Jurkat, Clone E6-1 (cell line): ENCODE measurements around the gene HDHD2. TPM values are rescaled to one million over a fixed set of nuclear protein-coding genes. Genes with fewer than 3 reads are reported as not detected.
A peak's percentile ranks its signal among the peaks of the same experiment; 100 is the strongest.
"Not testable (repeated sequence)": the region's sequence is repeated elsewhere in the genome, so short reads cannot be mapped to it uniquely, and the experiment has no call there.

ENCODE experiments used
- DNase-seq: peaks from one replicate; pipeline ENCODE4 v3.0.0-alpha.2; 2011; ENCODE audit warnings: low read depth, low spot score
- H3K4me3 ChIP-seq: 2 replicates; pipeline ENCODE4 v1.5.1; 2011; ENCODE audit warnings: mild to moderate bottlenecking, low read length, control low read depth, moderate library complexity
- polyA plus RNA-seq: library from polyadenylated mRNA; unstranded; fragments of >200 nt; gene quantifications from one replicate; pipeline ENCODE4 v1.2.1, GENCODE V29; 2012; ENCODE audit warnings: missing spikeins; ENCODE audit not compliant: insufficient read length, insufficient read depth

Gene HDHD2, protein sequence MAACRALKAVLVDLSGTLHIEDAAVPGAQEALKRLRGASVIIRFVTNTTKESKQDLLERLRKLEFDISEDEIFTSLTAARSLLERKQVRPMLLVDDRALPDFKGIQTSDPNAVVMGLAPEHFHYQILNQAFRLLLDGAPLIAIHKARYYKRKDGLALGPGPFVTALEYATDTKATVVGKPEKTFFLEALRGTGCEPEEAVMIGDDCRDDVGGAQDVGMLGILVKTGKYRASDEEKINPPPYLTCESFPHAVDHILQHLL
- 43.1 TPM for polyA plus RNA-seq

GRCh38 chr18:47150029-47150823 lies at the start of gene HDHD2:
Gene HDHD2 (minus strand): TSS chr18:47150500. CDS start chr18:47136439, 14,061 bp downstream.
- DNase-seq, result peak; percentile 64
- peak within 1 kb of the TSS; percentile 75 for H3K4me3 ChIP-seq

- not testable (repeated sequence) for H3K4me3 ChIP-seq, DNase-seq
Observed at GRCh38 chr18:47195961-47196360, 45.7 kb upstream of the HDHD2 start.

DNA sequence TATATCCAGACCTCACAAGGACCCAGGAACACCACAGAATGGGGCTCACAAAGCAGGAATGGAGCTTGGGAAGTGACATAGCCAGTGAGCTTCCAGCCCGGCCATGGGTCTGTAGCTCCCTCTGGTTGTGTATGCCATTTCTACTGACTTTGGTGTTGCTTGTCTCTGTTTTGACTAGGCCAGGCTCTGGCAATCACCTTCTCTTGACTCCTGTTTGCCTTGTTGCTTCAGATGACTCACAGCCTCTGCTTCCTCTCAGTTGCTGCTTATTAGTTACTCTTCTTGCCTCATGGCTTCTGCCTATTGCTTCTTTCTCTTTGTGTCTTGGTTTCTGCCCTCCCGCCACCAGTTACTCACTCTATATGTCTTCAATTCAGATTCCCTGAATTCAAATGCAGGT lies 41.7 kb upstream of the HDHD2 start:
- DNase-seq, result no peak
- no peak overlapping the region for H3K4me3 ChIP-seq

- DNase-seq, result no peak
- H3K4me3 ChIP-seq, result no peak overlapping the region
Observed at GRCh38 chr18:47187721-47188120, 37.4 kb upstream of the HDHD2 start.

DNA sequence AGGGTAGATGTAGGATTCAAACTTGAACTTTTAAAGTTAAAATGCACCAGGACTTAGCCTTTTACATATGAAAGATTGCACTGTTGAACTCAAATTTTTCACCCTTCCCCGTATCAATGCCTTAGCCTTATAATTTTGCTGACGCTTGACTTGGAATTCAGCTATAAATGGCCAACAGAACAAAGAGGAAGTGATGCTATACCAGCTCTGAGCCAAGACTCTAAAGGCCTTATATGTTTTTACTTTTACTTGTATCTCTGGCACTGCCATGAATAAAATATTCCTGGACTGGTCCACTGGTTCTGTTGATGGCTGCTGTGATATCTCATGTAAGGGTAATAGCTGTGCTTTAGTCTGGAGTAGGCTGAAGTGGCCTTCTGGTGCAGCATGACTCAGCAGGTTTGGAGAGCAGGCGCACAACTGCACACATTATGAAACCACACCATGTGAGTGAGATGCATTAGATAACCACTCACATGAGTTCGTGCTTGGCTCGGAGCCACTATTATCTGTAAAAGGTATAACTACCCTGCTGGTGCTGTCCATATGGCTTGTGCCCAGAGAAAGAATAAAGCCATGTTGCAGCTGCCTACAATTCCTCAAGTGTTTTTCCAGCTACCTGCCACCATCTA lies 34.2 kb upstream of the HDHD2 start:
- DNase-seq, result peak; percentile 44

GRCh38 chr18:47182156-47182555 lies 31.9 kb upstream of the HDHD2 start:
- H3K4me3 ChIP-seq, DNase-seq: not testable (repeated sequence)

More for the DNA sequence above, 34.2 kb upstream of the HDHD2 start:
- H3K4me3 ChIP-seq, result no peak overlapping the region

DNA sequence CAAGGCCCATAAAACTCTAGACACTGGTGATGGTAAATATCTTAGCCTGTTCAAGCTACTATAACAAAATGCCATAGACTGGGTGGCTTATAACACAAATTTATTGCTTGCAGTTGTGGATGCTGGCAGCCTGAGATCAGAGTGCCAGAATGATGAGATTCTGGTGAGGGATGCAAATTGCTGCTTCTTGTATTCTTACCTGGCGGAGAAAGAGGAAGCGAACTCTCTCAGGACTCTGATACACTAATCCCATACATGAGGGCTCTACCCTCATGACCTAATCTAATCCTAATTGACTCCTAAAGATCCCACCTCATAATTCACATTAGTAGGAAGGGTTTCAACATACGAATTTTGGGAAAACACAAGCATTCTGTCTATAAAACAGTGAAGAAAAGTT lies 30.5 kb upstream of the HDHD2 start:
- H3K4me3 ChIP-seq, result no peak overlapping the region
- no peak for DNase-seq

- no peak overlapping the region for H3K4me3 ChIP-seq
Observed at GRCh38 chr18:47179520-47179919, 29.2 kb upstream of the HDHD2 start.

GRCh38 chr18:47175898-47176575 lies 25.7 kb upstream of the HDHD2 start, which contains the start of gene IER3IP1:
Gene IER3IP1 (minus strand): TSS chr18:47176364. CDS start chr18:47176277, 87 bp downstream.
- peak; percentile 78 for DNase-seq
- H3K4me3 ChIP-seq, result peak within 1 kb of the TSS; percentile 91

More at GRCh38 chr18:47179520-47179919, 29.2 kb upstream of the HDHD2 start:
- DNase-seq, result no peak

- H3K4me3 ChIP-seq, result peak overlapping the region; percentile 91
- no peak for DNase-seq
Observed at GRCh38 chr18:47175283-47175897, 25.1 kb upstream of the HDHD2 start.

DNA sequence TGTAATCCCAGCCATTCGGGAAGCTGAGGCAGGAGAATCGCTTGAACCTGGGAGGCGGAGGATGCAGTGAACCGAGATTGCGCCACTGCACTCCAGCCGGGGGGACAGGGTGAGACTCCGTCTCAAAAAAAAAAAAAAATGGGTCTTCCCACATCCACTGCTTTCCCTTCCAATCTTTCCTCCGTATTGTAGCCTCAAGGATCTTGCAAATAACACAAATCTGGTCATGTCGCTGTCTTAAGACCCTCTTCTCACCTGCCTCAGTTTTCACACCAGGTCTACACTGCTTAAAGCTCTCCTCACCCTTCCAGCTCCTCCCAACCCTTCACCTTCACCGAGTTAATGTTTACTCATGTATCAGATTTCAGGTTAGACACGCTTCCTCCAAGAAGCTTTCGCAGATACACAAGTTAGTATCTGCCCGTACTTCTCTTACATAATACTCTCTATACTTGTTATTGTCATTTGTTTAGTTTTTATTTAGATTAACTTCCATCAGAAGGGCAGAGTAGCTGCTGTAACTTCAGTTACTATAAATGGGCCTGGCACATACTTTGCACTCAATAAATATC lies 24.3 kb upstream of the HDHD2 start:
- DNase-seq, result no peak

DNA sequence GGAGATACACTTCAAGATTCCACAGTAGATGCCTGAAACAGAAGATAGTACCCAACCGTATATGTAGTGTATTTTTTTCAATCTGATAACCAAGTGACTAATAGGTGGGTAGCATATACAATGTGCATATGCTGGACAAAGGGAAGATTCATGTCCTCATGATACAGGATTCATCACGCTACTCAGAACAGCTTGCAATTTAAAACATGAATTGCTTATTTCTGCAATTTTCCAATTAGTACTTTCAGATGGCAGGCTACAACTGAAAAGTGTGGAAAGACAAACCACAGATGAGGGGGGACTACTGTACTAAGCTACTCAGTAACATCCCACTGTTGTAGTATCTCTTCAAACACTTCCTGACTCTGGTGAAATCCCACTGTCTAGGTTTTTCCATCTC lies 22.2 kb upstream of the HDHD2 start:
- no peak for DNase-seq
- H3K4me3 ChIP-seq, result no peak overlapping the region

More for the DNA sequence above, 24.3 kb upstream of the HDHD2 start:
- H3K4me3 ChIP-seq, result peak overlapping the region; percentile 91

- H3K4me3 ChIP-seq, result no peak overlapping the region
- peak; percentile 40 for DNase-seq
Observed at GRCh38 chr18:47168913-47169312, 18.6 kb upstream of the HDHD2 start.

DNA sequence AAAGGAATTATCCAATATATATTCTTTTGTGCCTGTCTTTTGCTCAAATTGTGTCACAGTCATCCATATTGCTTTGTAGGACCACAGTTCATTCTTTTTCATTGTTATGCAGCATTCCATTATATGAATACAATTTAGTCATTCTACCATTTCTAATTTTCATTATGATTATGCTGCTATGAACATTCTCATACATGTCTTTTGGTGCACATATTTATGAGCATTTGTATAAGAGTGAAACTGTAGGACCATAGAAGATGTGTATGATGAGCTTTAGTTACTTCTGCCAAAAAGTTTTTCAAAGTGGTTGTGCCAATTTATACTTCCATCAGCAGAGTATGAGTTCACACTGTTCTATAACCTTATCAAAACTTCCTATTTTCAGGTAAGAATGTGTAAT lies 18.2 kb upstream of the HDHD2 start:
- no peak overlapping the region for H3K4me3 ChIP-seq
- DNase-seq, result no peak

DNA sequence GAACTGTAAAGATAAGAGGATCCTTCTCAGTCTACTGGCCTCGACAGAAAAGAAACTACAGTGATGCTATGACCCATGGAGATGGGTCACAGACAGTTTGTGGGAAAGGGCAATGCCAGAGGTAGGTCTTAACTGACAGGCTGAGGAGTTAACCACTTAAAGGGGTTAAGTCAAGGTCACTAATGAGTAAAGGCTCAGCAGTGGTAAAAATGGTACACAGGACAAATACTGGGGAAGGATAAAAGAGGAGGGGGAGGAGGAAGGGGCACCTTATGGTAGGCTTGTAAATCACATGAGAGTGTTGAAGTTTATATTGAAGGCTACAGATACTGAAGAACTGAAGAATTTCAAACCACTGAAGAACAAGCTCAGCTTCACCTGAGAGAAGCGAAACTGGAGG lies 16.0 kb upstream of the HDHD2 start:
- no peak for DNase-seq
- H3K4me3 ChIP-seq, result no peak overlapping the region

DNA sequence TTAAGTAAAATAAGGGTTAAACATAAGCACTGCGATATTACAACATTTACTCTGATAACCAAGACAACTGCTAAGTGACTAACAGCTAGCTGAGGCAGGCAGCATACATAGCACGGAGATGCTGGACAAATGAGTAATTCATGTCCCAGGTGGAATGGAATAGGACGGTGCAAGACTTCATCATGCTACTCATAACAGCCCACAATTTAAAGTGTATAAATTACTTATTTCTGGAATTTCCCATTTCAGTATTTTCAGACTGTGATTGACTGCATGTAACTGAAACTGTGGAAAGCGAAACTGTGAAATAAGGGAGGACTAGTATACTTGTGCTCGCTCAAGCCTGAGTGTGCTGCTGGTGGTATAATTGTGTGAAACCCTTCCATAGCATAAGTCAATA lies 12.9 kb upstream of the HDHD2 start:
- no peak overlapping the region for H3K4me3 ChIP-seq
- DNase-seq, result no peak

GRCh38 chr18:47160256-47160655 lies 10.0 kb upstream of the HDHD2 start:
- H3K4me3 ChIP-seq, result no peak overlapping the region
- no peak for DNase-seq

DNA sequence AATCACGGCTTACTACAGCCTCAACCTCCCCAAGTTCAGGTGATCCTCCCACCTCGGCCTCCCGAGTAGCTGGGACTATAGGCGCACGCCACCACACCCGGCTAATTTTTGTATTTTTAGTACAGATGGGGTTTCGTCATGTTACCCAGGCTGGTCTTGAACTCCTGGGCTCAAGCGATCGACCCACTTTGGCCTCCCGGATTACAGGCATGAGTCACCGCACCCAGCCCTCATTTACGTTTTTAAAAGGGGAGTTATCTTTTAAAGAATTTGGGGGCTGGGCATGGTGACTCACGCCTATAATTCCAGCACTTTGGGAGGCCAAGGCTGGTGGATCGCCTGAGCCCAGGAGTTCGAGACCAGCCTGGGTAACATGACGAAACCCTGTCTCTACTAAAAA lies 8.1 kb upstream of the HDHD2 start:
- not testable (repeated sequence) for H3K4me3 ChIP-seq, DNase-seq

DNA sequence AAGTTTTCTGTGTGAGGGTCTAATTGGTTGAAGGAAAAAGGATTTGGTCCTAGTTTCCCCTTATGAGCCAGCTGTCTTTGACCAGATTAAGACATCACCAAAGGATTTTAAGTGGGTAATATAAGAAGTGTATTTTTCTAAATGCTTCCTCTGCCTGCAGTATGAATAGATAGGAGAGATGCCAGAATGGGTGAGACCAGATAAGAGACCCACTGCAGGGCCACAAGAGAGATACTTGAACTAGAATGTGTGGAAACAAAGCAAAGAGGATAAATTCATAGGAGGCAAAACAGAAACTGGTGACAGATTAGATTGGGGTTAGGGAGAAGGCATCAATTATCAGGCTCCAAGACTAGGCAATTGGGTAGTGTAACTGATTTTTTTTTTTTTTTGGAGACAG lies 1.1 kb upstream of the HDHD2 start:
- H3K4me3 ChIP-seq, result peak overlapping the region; percentile 75
- DNase-seq, result no peak
